Myocyte (in vitro differentiated cells): Measurements from ENCODE around the gene PLXNA4. TPM values are rescaled to one million over a fixed set of nuclear protein-coding genes. Genes with fewer than 3 reads are reported as not detected.

Source experiments
- DNase-seq: peaks from one replicate; pipeline ENCODE4 v3.0.0-alpha.2; 2012; ENCODE audit warnings: low read depth
- total RNA-seq: library from RNA; depleted of rRNA; stranded (reverse); fragments of >200 nt; gene quantifications from 2 replicates; pipeline ENCODE4 v1.2.3, GENCODE V29; 2014

Gene PLXNA4
- total RNA-seq, 1 donor from 2014 or later, result 0.05 TPM

DNA sequence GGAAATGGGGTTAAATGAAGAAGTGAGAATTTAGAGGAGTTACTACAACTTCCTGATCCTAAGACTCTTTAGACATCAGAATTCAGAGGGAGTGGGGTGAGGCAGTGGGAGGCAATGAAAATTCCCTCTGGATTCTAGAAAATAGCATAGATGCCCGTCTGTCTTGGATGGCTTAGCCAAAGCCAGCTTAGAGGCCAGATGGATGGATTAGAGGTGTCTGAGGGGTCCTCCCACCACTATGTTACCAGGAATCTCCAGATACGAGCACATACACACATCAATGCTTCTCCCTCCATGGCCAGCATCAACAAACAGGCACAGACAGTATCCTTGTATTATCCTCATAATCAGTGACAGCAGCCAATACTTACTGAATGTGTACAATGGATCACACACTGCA, 418.1 kb downstream of the PLXNA4 start:
- no peak for DNase-seq

DNA sequence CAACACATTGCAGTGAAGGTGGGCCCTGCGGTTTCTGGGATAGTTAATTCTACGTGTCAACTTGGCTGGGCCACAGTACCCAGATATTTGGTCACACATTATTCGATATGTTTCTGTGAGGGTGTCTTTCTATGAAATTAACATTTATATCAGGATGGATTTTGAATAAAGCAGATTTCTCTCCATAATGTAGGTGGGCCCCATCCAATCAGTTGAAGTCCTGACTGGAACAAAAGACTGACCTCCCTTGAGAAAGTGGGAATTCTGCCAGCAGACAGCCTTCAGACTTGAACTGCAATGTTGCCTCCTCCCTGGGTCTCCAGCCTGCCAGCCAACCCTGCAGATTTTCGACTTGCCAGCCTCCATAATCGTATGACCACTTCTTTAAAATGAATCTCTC, 420.6 kb downstream of the PLXNA4 start:
- DNase-seq, result no peak

DNA sequence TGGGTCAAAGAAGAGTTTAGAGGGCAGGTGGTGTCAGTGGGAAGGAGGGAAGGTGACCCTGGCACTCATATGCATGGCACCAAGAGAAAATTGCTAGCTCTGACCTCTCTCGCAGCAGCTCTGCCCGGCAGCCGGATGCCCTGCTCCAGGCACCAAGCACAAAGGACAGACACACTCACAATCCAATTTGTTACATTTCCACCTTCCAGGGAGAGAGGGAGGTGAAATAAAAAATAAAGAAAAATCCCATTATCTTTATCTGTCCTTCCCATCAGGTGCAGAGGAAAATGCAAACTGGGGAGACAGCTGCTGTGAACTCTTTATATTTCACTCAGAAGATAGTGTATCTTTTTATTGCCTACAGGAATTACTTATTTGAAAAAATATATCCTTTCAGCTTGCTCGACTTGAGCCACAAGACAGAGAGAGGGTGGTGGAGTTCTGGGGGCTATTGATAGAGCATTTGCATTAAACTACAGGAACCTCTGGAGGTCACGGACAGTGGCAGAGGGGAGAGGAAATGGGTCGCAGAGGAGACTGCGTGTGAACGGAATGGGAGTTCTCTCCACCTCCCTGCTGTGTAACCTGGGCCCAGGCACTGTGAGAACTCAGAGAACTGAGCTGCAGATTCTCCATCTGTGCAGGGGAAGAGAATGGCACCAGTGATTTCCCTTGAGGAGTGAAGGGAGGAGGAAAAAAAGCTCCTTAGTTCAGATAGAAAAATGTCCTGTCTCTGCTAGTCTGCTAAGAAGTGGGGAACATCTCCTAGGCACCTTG, 421.4 kb downstream of the PLXNA4 start:
- no peak for DNase-seq

DNA sequence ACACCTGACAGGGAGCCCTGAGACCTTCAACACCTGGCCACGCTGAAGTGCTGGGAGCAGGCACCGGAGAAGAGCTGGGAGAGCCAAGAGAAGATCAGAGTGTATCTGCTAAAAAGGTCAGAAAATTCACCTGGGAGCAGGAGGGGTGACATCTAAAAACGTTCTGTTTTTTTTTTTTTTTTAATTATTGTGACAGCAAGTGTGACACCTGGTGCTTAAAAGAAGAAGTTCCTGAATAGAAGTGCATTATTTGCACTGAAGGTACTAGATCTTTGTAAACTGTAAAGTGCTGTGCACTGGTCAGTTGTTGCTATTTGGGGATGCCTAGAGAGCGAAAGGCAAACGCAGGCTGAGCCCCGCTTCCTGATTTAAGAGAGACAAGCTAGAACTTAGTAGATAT, 422.0 kb downstream of the PLXNA4 start:
- DNase-seq, result no peak

DNA sequence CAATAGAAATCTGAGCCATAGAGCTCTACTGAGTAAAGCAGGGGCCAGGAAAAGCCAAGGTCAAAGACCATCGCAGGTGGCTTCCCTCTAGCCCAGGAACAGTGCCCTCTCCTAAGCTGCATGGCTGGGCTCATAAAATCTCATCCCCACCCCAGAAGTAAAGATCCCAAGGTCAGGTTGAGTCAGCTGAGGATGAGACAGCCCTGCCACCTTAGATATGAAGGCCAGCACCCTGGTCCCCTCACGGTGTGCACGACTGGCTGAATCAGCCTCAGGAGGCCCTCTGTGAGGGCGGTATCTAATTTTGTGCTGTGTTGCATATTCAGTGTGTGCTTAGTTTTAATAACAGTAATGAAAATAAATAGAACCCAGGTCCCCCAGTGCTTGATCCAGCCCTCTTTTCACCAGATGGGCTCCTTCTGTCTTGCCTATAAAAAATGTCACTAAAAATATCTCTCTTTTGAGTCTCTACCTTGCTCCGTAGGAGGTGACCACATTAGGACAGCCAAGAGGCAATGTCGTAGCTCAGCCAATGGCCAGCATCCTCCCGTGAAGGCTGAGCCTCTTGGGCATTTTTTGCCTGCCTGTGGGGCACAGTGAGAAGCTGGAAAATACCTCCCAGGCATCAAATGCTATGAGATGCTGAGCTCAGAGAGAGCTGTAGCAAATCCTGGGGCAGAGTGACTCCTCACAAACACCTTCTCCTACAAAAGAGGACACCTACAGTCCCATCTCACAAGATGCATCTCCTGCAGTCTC, 424.0 kb downstream of the PLXNA4 start:
- no peak for DNase-seq

DNA sequence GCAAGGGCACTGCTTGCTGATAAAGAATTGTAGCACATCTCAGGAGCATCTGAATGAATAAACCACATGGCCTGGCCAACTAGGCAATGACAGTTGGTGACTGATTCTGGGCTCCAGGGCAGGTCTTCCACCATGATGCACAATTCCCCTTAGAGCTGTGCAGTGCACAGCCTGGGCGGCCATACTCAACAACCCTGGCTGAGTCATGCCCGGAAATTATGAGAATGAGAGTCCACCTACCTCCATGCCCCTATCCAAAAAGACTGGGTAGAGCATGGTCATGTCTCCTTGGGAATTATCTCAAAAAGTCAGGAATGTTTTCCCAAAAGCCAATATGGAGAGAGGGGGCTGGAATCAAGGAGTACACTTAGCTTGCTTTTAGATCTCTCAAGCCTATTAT, 425.6 kb downstream of the PLXNA4 start:
- DNase-seq, result no peak

DNA sequence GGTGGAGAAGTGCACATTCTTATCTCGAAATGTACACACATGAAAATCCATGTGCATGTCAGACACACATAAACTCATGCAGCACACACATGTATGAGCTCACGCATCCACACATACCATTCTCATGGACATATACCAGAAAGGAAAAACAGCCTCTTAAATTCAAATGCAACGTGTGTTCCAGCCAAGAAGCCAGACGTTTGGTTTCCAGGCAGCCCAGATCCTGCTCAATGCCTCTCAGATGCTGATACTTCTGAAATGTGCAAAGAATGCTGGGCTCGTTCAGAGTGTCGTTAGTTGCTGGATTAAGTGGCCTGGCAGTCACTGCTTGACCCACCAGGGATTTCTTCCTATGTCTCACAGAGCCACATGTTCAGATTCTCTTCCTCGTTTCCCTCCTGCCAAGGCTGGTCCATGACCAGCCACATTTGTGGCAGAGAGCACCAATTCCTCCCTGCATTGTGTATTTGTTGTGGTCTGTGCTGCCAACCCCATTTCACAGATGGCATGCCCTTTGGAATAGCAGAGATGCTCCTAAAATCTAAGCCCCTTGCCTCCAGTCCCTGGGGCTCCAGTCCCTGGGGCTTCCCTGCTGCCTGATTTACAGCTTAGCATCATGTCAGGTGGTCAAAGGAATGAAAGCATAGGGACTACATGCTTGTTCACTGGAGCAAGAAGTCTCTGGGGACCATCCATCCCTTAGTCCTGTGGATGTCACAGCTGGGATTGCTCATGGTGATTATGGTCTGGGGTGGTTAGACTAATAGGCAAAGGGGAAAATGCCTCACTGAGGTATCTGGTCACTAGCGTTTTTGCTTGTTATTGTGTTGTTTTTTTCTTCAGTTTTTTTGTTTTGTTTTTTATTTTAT, 426.6 kb downstream of the PLXNA4 start:
- DNase-seq, result no peak

DNA sequence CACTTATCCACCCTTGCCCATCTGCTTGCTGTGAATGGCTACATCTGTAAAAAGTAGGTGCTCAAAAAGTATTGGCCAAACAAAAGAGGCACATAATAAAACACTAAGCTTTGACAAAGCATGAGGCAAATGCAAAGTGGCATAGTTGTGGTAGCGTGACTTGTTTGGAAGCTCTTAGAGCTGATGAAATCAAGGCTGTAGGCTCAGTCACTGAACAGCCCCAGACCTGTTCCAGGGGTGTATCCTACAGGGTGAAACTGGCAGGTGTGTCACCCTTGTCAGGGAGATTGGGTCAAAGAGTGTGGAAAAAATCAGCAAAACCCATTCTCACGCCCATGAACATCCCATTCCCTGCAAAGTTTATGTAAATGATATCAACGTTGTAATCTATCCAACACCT, 427.4 kb downstream of the PLXNA4 start:
- no peak for DNase-seq

DNA sequence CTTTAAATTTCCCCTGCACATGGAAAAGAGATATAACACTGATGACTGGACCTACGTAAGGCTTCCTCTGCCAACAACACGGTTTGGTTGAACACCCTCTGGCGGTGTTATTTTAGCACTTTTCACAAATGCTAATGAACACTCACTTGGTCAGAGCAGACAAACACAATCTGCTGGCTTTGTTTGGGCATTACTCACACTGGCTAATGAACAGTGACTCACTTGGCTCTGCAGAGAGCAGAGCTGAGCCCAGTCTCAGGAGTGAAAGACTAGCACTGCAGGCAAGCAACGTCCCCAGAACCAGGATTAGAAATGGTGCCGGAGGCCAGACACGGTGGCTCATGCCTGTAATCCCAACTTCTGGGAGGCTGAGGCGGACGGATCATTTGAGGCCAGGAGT, 430.8 kb downstream of the PLXNA4 start:
- DNase-seq, result peak; percentile 28

DNA sequence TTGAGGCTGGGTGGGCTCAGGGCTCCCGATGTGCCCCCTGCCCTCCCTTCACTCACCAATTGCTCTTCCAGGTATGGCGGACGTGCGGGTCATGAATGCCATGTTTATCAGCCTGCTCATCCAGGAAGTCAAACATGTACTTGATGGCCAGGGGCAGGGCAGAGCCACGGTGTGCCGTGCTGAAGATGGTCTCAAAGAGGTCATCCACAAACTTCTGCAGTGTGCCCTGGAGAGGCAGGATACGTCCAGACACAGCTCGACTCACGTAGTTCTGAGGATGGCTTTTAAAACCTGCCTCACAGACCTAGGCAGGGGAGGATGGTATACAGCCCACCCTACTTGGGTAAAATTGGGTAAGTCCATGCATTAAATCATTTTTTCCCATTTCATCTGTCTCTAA, 431.2 kb downstream of the PLXNA4 start:
- no peak for DNase-seq

DNA sequence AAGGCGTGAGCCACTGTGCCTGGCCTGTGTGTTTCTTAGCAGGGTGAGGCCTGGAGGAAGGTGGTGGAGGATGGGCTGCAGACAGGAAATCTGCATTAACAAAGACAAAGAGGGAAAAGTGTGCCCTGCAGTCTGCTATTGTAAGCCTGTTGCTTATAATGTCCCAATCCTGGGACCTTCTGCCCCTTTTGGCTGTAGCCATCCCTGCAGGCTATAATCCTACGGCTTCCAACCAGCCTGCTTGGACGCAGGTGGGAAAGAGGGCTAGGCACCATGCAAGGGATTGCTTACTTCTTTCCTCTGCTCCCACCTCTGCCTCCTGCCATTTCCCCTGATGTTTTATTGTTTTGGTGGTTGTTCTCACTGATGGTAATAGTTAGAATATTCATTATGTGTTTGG, 434.3 kb downstream of the PLXNA4 start:
- DNase-seq, result no peak

DNA sequence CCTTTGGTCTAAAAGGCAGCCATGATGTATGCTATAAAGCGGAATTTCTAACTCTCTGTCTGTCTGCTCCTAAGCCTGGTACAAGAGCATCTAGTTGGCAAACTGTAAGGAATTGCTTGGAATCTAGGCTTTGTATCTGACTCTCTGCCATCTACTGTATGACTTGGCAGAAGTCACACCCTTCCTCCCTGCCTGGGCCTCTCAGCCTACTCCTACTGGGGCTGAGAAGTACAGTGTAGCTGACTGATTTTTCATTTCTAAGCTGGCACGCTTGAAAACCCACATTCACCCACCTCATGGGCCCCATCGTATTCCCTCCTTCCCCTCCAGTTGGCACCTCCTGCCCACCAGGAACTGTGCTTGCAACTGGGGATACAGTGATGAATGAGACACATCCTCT, 435.2 kb downstream of the PLXNA4 start:
- DNase-seq, result no peak

DNA sequence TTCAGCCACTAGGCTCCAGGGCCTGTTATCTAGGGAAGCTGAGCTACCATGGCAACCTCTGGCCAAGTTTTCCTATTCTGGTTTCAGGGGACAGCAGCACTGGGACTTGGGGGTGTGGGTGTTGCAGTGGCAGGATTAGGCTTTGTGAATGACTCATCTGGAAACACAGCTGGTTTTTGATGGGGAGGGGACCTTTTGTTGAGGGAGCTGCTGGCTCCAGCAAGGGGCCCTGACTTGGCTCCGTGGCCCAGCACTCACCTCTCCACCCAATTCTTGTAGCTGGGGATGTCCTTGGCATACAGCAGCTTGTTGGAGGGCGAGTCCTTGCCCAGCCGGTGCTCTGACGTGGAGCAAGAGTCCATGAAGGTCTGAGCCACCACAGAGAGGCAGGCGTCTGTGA, 435.9 kb downstream of the PLXNA4 start:
- DNase-seq, result no peak

DNA sequence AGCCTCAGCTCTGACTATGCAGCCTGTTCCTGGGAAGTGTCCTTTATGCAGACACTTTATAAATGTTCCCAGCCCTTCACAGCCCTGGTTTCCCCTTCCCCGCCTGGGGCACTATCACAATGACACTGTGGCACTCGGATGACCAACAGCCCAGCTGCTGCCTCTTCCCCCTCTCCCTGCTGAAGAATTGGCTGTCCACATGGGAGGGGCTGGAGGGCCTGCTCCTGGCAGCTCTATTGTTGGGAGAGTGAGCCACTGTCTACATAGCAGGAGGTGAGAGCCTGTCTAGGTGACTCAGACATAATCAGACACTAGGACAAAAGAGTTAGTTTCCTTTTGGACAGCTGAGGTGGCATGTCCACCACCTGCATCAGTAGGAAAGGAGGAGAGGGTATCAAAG, 437.5 kb downstream of the PLXNA4 start:
- DNase-seq, result peak; percentile 2

DNA sequence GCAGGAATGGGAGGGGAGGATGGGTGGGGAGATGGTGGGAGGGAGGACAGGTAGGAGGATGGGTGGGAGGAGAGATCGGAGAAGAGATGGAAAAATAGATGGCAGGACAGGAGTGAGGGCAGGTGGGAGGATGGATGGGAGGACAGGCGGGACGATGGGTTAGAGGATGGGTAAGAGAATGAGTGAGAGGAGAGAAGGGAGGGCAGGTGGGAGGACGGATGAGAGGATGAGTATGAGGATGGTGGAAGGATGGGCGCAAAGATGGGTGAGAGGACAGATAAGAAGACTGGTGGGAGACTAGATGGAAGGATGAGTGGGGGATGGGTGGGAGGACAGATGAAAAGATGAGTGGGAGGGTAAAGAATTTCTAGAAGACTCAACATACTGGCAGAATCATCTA, 438.6 kb downstream of the PLXNA4 start:
- DNase-seq, result no peak

DNA sequence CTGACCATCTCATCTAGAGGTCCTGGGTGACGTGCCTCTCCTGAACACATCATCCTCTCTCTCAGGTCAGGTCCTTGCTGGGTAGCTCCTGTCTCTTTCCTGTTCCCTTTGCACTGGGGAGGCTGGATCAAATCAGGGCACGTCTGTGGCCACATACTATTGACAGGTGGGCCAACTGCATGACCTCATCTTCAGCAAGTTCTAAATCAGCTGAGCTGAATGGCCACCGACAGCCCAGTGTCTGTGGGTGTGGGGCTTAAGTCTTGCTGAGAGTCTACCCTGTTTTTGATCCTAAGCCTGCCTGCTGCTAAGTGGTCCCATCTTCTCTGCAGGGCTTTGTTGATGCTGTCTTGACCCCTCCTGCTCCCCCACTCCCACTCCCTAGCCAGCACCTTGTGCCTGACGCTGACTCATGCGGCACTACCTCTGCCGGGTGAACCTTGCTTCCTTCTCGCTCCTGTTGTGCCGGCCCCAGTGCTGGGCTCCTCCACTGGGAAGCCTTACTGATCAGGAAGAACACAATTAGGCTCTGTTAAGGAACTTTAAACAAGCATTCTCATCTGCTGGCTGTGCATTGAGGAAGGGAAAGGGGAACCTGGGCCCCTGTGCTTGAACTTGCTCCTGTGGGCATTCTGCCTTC, 440.4 kb downstream of the PLXNA4 start:
- DNase-seq, result peak; percentile 1

DNA sequence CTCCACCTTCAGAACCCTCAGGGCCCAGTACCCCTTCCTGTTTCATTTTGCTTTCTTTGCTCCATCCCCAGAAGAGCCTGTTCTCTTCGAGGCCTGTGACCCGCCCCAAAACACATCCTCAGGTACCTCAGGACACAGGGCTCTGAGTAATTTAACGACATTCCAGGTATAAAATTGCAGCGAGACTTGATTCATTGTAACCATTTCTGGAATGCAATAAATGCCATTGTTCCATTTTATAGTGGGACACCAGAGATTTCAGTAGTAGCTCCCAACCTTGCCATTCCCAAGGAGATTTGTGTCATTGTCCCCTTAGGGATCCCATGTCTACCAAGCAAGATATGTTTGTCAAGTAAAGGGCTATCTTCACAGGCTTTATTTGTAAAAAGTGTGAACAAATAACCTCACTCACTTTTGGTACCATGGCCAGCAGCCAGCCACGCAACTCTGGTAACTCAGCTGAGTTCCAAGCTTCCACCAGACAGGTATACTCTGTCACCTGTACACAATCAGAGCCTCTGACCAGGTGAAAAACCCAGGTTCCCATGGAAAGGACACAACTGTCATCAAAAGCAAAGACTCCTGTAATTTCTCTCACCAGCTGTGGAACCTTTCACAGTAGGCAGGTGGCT, 441.3 kb downstream of the PLXNA4 start:
- no peak for DNase-seq

DNA sequence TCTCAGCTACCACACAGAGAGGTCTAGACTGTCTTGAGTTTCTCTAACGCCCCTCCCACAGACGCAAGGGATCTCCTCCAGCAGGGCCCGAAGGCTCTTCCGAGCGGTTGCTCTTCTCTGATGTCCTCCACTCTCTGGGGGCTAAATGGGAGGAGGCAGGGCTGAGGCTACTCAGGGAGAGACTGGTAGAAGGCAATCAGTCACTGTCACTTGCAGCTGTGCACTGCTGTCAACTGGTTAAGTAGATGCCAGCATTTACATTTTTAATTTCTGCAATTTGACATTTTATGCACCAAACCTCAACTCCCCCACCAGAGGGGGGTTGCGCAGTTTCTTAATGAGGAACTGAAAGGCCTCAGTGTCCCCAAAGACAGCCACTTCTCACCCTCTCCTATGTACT, 442.8 kb downstream of the PLXNA4 start:
- peak; percentile 6 for DNase-seq

DNA sequence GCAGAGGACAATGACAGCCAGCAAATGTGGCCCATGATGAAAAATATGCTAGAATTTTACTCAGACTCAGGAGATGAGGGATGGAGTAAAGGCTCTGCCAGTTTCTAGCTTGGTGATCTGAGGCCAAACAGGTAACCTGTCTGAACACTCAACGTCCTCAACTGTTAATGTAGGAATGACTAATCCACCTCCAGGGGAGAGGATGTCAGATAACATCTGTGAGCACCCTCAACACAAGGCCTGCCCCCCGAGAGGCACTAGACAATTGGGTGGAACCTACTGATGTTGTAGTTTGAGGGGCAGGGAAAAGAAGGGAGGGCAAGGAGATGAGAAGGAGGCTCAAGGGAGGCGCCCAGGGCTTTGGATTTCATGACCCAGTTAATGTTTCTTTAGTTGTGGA, 445.1 kb downstream of the PLXNA4 start:
- DNase-seq, result no peak

DNA sequence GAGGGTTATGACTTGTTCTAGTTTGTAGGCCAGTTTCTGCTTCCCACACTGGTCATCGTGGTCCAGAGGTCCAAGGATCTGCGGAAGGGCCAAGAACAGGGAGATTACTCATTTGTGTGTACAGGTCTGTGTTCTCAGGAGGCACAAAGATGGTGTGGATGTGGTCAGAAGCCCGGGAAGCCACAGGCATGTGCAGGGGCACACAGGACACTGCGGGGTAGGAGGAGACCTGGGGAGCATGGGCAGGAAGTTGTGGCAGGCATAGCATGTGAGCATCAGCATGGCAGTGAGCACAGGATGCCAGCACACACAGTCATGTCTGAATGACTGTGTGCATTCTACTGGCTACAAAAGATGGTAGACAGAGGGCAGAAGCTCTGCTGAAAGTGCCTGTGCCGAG, 445.8 kb downstream of the PLXNA4 start:
- no peak for DNase-seq
